Parathyroid adenoma (tissue), 2 donors: Measurements from ENCODE around the gene MYO3B.

Experiments
- H2AFZ ChIP-seq: fragments of 300-600 bp; sonication (generic); one replicate; pipeline ENCODE4 v1.7.0; 2017; ENCODE audit warnings: antibody characterized with exemption, mild to moderate bottlenecking
- H3K27ac ChIP-seq: fragments of 300-600 bp; sonication (generic); one replicate; pipeline ENCODE4 v1.7.0; 2017
- H3K27me3 ChIP-seq: fragments of 300-600 bp; sonication (generic); one replicate; pipeline ENCODE4 v1.7.0; 2017; ENCODE audit warnings: low read length; ENCODE audit not compliant: control insufficient read depth, insufficient read depth
- H3K36me3 ChIP-seq: fragments of 300-600 bp; sonication (generic); one replicate; pipeline ENCODE4 v1.7.0; 2017; ENCODE audit warnings: low read length; ENCODE audit not compliant: control insufficient read depth, insufficient read depth
- H3K4me1 ChIP-seq: fragments of 300-600 bp; sonication (generic); one replicate; pipeline ENCODE4 v1.7.0; 2017; ENCODE audit warnings: control low read depth
- H3K4me2 ChIP-seq: fragments of 300-600 bp; sonication (generic); one replicate; pipeline ENCODE4 v1.7.0; 2017; ENCODE audit warnings: low read length
- H3K4me3 ChIP-seq: fragments of 300-600 bp; sonication (generic); one replicate; pipeline ENCODE4 v1.7.0; 2017; ENCODE audit warnings: low read depth, low read length
- H3K79me2 ChIP-seq: fragments of 300-600 bp; sonication (generic); one replicate; pipeline ENCODE4 v1.7.0; 2017; ENCODE audit warnings: control low read depth
- H3K9ac ChIP-seq: fragments of 300-600 bp; sonication (generic); one replicate; pipeline ENCODE4 v1.7.0; 2017; ENCODE audit warnings: mild to moderate bottlenecking
- H3K9me3 ChIP-seq: fragments of 300-600 bp; sonication (generic); one replicate; pipeline ENCODE4 v1.7.0; 2017; ENCODE audit warnings: low read length; ENCODE audit not compliant: control insufficient read depth
- CTCF ChIP-seq: fragments of 300-600 bp; sonication (generic); IDR thresholded peaks from one replicate; pipeline ENCODE4 v1.7.0; 2017; ENCODE audit warnings: antibody characterized with exemption, mild to moderate bottlenecking
- donor health status: primary hyperparathyroidism.

Gene MYO3B

GRCh38 chr2:170587117-170587516, 409.2 kb downstream of the MYO3B start:
- no peaks in the 10 kb centered on the region for H3K36me3 ChIP-seq
- no peaks in the 10 kb centered on the region for H3K27me3 ChIP-seq
- no peaks in the 10 kb centered on the region for H3K9me3 ChIP-seq
- H3K27ac ChIP-seq: no peak overlapping the region
- H3K4me3 ChIP-seq: no peak overlapping the region
- no peak overlapping the region for H3K9ac ChIP-seq
- H3K79me2 ChIP-seq: no peaks in the 10 kb centered on the region
- no peak for TF ChIP-seq CTCF
- no peaks in the 10 kb centered on the region for H3K4me1 ChIP-seq
- no peak overlapping the region for H3K4me2 ChIP-seq
- H2AFZ ChIP-seq: no peak overlapping the region

DNA sequence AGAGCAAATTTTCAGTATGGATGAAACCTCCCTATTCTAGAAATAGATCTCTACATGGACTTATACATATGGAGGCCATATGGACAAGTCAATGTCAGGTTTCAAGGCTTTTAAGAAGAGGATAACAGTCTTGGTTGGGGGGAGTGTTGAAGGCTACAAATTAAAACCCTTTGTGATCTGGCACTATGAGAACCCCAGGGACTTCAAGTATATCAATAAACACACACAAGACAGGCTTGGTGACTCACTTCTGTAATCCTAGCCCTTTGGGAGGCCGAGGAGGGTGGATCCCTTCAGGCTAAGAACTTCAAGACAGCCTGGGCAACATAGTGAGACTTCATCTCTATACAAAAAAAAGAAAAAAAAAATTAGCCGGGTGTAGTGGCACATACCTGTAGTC, 410.0 kb downstream of the MYO3B start:
- no peak overlapping the region for H3K4me2 ChIP-seq
- H3K79me2 ChIP-seq: no peaks in the 10 kb centered on the region
- no peak overlapping the region for H2AFZ ChIP-seq
- H3K4me3 ChIP-seq: no peak overlapping the region
- no peaks in the 10 kb centered on the region for H3K4me1 ChIP-seq
- no peak for TF ChIP-seq CTCF
- no peaks in the 10 kb centered on the region for H3K9me3 ChIP-seq
- H3K36me3 ChIP-seq: no peaks in the 10 kb centered on the region
- H3K9ac ChIP-seq: no peak overlapping the region
- no peaks in the 10 kb centered on the region for H3K27me3 ChIP-seq
- H3K27ac ChIP-seq: no peak overlapping the region

- H3K4me3 ChIP-seq: no peak overlapping the region
- TF ChIP-seq CTCF: no peak
- no peaks in the 10 kb centered on the region for H3K79me2 ChIP-seq
- H3K4me2 ChIP-seq: no peak overlapping the region
- H3K27ac ChIP-seq: no peak overlapping the region
- H2AFZ ChIP-seq: no peak overlapping the region
- H3K9me3 ChIP-seq: no peaks in the 10 kb centered on the region
- no peaks in the 10 kb centered on the region for H3K36me3 ChIP-seq
- H3K9ac ChIP-seq: no peak overlapping the region
- H3K27me3 ChIP-seq: no peaks in the 10 kb centered on the region
- H3K4me1 ChIP-seq: no peaks in the 10 kb centered on the region
Measured at GRCh38 chr2:170588729-170589128, 410.8 kb downstream of the MYO3B start.

DNA sequence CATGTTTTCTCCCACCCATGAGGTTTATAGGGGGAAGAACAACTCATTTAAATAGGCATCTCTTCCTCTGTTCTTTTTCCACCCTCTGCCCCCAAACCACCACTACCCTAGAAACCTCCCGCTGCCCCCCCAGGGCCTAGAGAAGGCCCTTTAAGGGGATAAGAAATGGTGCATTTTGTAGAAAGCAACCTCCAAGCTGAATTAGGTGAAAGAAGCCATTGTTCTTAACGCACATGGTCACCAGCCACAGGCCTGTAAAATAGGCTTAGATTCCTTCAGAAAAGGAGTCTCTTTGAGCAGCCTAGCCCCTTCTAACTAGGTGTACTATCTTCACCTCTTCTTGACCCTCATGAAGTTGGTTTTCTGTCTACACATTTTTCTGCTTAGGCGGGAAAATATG, 418.6 kb downstream of the MYO3B start:
- Histone ChIP-seq H3K79me2 (no peaks in the 10 kb centered on the region), H3K4me3 (no peak overlapping the region), H3K27me3 (no peaks in the 10 kb centered on the region), H3K9me3 (no peaks in the 10 kb centered on the region), H3K9ac (no peak overlapping the region), H3K4me1 (no peaks in the 10 kb centered on the region), H3K4me2 (no peak overlapping the region), H3K27ac (no peak overlapping the region), H2AFZ (no peak overlapping the region), H3K36me3 (no peaks in the 10 kb centered on the region)
- TF ChIP-seq CTCF: no peak

GRCh38 chr2:170598067-170598395, 420.1 kb downstream of the MYO3B start:
- Histone ChIP-seq H3K4me2 (no peak overlapping the region), H3K4me1 (no peaks in the 10 kb centered on the region), H3K27me3 (no peaks in the 10 kb centered on the region), H3K36me3 (no peaks in the 10 kb centered on the region), H3K79me2 (no peaks in the 10 kb centered on the region), H3K27ac (no peak overlapping the region), H3K4me3 (no peak overlapping the region), H3K9me3 (no peaks in the 10 kb centered on the region), H3K9ac (no peak overlapping the region), H2AFZ (no peak overlapping the region)
- no peak for TF ChIP-seq CTCF
